RPMI7951 (cell line): ENCODE measurements around the gene MYO5B. TPM values are rescaled to one million over a fixed set of nuclear protein-coding genes. Genes with fewer than 3 reads are reported as not detected.
A peak's percentile ranks its signal among the peaks of the same experiment; 100 is the strongest.
"Not testable (repeated sequence)": the region's sequence is repeated elsewhere in the genome, so short reads cannot be mapped to it uniquely, and the experiment has no call there.

Source experiments
- DNase-seq: peaks from one replicate; pipeline ENCODE4 v3.0.0-alpha.2; 2012; ENCODE audit warnings: low read depth
- total RNA-seq: library from RNA; depleted of rRNA; stranded (reverse); fragments of >200 nt; shearing (Covaris generic); gene quantifications from 2 replicates; pipeline ENCODE4 v1.2.3, GENCODE V29; 2014

The MYO5B gene
- total RNA-seq, 1 experiment from 2014 or later = 0.36 TPM

DNA sequence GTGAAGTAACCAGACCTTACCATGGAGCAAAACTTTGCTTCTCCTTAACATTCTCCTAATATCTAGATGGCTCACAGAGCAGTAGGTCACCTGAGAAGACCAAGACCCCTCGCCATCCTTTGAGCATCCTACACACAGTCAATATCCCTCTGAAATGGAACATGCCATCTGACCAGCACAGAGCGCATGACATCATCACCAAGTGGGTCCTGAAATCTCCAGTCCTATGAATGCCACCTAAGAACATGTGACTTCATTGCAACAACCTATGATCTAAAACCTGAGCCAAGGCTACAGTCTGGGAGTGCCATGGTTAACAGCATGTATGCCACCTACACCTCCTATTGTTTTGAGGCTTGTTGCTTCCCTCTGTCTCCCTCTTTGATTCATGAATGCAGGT, 305.4 kb downstream of the MYO5B start:
- not testable (repeated sequence) for DNase-seq

DNA sequence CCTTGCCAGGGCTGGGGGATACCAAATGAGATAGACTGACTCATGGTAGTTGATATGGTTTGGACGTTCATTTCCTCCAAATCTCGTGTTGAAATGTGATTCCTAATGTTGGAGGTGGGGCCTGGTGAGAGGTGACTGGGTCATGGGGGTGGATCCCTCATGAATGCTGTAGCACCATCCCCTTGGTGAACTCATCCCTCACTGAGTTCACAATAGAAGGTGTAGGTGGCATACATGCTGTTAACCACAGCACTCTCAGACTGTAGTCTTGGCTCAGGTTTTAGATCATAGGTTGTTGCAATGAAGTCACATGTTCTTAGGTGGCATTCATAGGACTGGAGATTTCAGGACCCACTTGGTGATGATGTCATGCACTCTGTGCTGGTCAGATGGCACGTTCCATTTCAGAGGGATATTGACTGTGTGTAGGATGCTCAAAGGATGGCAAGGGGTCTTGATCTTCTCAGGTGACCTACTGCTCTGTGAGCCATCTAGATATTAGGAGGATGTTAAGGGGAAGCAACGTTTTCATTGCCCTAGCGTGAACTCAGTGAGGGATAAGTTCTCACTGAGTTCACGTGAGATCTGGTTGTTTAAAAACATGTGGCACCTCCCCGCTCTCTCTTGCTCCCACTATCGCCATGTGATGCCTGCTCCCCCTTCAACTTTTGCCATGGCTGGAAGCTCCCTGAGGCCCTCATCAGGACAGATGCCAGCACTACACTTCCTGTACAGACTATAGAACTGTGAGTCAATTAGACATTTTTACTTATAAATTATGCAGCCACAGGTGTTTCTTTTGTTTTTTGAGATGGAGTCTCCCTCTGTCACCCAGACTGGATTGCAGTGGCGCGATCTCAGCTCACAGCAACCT, 307.8 kb downstream of the MYO5B start:
- no peak for DNase-seq

DNA sequence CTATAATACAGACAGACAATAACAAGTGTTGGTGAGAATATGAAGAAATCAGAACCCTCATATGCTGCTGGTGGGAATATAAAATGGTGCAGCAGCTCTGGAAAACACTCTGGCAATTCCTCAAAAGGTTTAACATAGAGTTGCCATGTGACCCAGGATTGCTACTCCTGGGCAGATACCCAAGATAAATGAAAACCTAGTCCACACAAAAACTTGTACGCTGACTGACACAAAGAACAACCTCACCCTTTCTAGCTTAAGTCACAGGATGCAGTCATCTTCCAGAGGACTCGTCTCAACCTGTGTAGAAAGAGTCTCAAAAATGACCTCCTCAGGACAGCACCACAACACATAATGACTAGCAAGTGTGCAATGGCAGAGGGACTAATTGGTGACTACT, 310.0 kb downstream of the MYO5B start:
- no peak for DNase-seq

DNA sequence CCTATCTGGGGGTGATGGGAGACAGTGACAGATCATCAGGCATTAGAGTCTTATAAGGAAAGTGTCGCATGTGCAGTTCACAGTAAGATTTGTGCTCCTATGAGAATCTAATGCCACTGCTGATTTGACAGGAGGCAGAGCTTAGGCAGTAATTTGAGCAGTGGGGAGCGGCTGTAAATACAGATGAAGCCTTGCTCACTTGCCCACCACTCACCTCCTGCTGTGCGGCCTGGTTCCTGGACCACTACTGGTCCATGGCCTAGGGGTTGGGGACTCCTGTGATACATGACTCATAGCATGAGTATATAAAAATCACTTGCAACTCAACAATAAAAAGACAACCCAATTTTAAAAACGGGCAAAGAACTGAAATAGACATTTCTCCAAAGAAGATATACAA, 310.5 kb downstream of the MYO5B start:
- no peak for DNase-seq

DNA sequence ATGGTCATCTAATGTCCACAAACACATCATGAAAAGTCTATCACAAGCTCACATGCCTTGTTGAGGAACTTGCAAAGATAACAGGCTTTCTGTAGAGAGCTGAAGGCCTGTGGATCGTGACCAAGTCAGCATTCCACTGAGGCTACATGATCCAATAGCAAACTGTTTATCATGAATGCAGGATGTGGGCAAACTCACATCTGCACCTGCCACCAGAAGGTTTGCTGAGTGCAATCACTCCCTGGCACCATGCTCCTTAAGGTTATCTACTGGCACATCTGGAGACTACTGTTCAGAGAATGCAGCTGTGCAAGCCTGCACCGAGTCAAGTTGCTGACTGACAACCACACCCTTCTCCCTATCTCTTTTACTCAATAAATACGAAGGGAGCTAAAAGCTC, 314.3 kb downstream of the MYO5B start:
- DNase-seq = no peak

DNA sequence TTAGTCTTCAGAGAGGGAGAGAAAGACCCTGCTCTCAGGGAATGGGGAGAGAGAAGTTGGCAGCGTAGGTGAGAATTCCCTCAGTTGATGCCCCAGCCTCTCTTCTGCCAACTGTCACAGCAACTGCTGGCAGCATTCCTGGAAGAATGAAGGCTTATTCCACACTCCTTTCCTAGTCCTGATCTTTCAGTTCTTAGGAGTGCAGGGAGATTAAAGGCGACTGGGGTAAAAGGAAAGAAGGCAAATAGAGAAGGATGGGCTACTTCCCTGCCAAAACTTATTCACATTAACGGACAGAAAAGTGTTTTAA, 315.7 kb downstream of the MYO5B start:
- DNase-seq = no peak

DNA sequence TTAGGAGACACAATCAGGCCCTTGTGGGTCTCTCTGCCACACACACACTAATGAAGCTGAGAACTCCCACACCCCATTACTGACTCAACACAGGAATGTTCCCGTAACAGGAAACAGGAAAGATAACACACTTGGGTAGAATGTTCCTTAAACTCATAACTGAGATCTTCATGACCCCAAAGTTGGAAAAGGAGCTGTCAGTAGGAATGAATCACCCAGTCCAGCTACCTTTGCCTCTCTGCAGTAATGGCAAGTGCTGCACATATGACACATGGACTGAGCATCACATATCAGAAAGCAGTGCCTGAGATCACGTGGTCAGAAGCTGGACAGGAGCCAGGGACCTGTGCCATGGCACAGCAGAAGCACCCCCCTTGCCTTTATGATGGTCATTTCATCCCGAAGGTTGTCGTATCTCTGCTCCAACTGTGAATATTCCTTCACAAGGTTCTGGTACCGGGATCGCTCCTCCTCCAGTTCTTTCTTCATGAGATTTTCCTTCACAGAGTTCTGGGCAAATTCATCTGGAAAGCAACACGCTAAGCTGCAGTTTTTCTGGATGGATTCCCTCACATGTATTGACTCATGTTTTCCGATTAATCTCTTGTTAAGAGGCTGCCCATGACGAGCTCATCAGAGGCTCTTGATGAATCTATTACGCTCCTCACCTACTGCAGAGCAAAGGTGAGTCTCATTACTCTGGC, 316.2 kb downstream of the MYO5B start:
- DNase-seq = peak; percentile 31

DNA sequence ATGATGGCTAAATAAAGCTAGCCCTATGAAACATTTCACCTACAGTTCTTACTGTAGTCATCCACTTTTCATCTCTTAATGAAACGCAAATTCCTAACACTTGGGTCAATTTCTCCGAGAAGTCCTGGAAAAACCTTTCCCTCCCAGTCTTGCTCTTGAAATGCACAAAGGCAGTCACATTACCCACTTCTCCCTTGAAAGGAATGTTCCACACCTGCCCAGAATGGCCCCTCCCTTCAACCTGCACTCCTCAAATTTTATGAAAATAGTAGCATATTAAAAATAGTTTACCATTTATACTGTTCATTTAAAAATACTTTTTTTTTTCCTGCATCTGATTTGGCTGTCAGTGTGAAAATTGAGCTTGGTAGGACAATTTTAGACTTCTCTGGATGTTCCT, 316.9 kb downstream of the MYO5B start:
- DNase-seq = no peak

DNA sequence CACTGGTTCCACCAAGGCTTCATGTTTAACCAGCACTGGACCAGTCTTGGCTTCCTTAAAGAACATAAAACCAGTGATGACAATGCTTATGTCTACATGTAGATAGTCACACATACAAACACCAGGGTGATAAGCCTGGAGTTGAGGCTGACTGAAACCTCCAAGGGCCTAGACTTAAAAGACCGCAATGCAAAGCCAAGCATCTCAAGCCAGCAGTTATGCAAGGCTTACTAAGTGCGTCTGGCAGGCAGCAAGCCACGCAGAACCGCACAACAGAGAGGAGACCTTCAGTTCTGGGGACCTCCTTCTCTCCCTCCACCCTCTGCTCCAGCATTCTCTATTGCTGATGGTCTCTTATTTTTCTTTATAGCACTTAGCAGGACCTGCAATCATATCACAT, 318.4 kb downstream of the MYO5B start:
- no peak for DNase-seq

DNA sequence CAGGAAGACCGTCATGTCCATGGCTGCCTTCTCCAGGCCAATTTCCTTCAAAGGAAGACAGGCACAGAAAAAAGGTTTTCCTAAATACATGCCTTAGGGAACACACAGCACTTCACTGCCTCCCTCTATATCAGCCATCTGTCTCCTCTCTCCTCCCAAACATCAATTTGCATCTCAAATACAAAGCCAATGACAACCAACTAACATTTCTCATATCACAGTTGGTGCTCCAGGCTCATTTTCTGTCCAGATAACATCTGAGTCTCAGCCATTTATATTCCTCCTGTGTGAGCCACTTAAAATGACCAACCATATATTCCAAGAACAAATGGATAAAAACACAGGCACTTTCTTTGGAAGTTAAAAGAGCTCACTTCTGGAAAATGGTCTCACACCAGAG, 319.2 kb downstream of the MYO5B start:
- no peak for DNase-seq

DNA sequence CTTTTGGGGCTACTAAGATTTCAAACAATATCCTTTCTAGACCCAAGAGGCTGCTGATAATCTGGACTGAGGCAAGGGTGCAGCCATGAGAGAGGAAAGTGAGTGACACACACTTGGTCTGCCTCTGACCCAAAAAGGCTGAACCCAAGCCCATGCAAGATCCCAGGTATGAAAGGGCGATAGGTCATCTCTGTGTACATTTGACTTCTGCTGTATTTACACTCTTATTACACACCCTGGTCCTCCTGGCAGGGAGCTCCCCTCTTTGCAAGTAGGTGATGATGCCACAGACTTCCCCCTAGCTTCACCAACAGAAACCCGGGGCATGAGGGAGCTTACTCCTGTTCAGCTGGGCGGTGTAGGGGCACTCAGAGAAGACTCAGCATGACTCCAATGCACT, 319.8 kb downstream of the MYO5B start:
- no peak for DNase-seq

DNA sequence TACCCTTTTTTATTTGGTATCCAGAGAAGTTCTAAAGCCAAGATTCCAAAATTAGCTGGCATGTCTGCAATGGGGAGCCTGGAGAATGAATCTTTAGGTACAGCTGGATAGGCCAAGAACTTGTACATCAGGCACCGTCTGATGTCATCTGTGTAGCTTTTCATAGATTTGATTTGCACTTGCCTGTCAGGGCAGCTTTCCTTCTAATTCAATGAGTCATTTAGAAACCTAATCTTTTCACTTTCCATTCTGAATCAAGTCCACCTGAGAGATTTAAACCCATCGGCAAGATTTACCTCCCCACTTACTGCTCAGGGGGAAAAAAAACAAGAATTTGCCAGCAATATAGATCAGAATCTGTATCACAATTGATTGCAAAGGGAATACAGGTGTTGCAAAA, 320.7 kb downstream of the MYO5B start:
- DNase-seq = no peak

DNA sequence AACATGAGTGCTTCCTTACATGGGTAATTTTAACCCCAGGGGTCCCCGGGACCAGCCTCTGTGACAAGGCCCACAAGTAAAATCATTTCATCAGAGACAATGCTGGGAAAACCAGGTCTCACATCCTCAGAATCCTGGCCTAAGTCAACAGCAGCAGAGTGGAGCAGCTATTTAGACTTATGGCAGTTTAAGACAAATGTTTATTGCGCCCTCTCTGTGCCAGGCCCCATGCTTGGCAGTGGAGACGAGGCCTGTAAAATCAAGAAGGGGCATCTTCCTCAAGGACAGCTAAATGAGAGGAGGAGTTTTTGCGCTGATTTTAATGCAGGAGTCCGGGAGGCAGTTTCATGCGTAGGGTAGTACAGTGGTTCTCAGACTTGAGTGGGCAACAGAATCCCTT, 325.6 kb downstream of the MYO5B start:
- no peak for DNase-seq

DNA sequence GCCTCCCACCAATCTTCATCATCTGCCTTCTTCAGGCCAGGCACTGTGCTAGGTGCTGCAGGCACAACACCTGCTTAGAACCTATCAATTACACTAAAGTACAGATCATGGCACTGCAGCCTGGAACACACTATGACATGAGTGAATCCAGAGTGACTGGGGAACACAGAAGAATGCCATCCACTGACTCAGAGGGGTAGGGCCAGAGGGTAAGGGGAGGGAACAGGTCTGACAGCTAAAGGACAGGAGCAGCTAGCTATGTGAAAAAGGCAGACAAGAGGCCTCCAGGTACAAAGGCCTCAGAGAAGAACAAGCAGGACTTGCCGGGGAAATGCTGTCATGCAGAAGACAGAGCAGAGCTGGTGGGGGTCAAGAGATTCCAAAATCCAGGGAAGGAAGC, 328.3 kb downstream of the MYO5B start:
- DNase-seq = no peak

DNA sequence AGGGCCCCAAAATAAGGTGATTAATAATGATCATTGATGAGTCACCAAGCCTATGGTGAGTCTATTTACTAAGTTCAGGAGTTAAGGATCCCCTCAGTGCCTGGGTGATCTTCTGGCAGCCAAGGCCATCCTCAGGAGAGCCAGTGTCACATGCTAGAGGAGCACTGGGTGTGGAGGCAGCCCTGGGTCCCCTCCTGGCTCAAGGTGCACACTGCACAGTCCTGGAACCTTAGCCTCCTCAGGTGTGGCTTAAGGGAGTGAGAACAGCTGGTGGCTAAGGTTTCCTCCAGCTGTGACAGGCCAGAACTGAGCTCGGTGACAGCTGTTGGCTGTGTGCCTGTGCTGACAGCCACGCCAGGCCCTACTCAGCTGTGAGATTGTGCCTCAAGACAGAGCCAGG, 329.5 kb downstream of the MYO5B start:
- no peak for DNase-seq

DNA sequence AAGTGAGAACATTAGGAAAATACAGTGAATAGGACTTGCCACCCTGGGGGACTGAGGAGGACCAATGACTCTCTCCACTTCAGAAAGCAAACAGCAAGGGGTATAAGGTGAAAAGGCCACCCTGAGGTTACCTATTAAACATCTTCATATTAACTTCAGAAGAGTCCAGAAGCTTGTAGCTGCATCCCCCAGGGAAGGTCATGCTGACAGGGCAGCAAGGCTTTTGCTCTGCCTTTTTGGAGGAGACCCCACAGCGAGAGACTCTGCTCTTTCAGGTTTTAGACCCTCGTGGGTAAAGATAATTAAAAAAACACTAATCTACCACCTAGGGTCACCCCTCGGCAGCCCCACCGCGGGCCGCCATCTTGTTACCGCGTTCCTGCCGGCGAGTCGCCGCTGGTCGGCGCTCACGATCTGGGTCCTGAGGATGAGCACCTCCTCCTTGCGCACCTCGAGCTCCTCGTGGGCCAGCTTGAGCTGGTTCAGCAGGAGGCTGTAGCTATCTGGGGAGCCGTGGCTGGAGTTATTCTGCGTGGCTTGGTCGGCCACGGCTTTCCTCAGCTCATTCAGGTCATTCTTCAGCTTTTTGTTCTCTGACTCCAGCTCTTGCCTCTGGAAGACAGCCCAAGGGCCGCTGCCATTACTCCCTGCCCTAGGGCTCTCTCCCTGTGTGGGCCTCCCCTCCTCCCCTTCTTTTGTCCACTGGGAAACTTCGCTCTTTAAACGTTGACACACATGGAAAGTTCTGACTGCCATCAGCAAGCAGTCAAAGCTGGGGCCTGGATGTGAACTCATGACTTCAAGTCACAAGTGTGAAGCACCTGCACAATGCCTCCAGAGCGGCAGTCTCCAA, 331.0 kb downstream of the MYO5B start:
- no peak for DNase-seq

DNA sequence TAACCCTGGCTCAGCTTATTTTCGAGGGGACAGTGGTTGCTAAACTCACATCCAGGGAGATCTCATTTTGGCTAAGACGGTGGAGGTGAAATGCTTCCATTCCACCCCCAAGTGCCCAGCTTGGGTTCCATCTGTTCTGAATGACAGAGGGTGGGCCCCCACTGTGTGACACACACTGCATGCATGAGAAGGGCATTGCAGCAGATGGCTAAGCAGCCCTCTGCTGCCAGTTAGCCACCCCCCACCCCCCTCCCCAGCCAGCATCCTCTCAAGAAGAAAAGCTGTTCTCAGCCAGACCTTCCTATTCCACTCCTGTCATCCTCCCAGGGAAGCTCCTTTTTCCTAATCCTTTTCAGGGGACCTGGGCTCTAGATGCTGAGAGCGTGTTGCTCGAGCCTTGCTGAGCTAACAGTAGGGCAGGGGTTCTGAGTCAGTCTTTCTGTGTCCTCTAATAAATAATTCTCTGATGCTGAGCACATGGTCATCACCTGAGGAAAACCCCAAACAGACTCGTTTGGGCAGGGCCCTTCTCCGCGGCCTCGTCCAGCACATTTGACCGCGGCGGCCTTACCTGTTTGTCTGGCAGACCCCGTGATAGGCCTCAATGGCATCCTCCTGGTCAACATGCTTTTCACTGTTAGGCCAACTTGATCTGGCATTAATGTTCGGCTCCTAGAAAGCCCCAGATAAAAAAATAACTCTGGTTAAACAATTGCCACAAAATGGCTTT, 332.1 kb downstream of the MYO5B start:
- DNase-seq = no peak

DNA sequence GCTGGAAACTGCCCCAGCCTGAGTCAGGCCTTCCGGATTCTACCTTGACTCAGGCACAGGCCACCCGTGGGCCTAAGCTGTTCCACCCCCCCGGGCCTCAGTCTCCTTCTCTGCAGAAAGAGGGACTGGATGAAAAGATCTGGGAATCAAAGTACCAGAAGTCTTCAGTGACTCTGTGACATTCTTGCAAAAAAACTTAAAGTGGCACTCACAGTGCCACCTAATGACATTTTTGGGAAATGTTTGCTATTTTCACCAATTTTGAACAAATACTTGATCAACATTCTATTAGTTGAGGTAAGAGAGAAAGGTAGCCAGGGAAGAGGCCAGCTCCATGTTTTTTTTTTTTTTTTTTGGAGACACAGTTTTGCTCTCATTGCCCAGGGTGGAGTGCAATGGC, 333.3 kb downstream of the MYO5B start:
- no peak for DNase-seq

DNA sequence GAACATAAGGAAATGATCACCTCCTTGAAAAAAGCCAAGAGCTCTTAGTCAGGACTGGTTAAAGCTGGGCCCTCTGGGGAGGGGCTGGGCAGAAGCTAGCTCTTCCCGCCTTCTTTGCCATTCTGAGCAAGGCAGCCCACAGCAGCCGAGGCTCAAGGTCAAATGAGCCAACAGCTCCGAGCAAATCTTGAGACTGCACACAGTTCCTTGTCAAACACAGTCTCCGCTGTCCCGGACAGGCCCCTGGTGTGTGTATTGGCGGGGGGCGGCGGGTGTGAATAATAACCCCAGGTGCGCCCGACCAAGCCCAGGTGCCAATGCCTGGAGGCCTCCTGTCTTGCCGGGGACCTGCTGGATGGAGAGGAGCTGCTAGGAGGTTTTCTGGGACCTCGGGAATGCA, 335.2 kb downstream of the MYO5B start:
- DNase-seq = no peak

DNA sequence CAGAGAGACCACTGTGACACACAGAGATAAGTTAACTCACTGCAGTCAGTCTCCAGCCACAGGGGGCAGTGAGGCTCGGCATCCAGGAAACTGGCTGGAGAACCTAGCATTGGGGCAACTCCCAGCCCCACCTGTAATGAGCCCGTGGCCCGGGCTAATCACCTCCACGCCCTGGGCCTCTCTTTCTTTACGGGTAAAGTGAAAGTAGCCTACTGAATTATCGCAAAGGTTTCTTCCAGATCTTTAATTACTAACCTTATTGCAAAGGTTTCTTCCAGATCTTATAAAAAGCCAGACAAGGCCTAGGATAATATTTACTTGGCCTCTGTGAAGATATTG, 336.0 kb downstream of the MYO5B start:
- no peak for DNase-seq

DNA sequence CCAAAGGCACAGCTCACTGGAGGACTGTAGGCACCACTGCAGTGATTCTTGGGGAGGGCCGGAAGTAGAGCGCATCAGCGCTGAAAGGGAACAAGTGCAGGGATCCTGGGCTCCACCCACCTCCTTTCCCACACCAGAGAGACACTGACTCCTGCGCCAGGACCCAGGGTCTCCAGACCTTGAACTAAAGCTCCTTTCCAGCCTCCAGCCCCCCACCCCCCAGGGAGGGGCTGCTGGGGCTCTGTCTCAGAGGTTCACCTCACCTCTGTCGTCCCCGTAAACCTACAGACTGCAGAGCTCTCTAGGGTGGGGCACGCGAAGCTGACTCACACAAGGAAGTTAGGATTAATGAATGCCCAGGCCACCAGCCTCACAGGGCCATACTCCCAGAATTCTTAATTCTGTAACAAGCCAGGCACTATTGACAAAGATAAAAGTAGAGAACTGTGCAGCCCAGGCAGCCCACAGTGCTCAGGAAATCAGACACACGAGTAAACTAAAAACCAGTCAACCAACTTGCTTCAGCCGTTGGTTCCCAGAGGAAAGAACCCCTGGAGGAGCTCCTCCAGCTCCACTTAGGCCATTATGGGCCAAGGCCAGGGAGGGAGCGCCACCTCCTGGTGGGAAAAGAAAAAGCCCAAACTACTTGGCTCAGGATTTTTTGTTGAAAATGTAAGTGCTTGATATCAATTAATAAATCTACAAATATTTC, 336.5 kb downstream of the MYO5B start:
- DNase-seq = peak; percentile 55
